HG03064 (cell line): ENCODE data around the gene KLHL13.
"Not testable (repeated sequence)": the region's sequence is repeated elsewhere in the genome, so short reads cannot be mapped to it uniquely, and the experiment has no call there.

ENCODE experiments used
- ATAC-seq: cut with Tn5 transposase; IDR thresholded peaks from one replicate; pipeline ENCODE4 v1.9.1; 2021; ENCODE audit warnings: low read depth; ENCODE audit not compliant: unreplicated experiment

KLHL13 gene

GRCh38 chrX:117995378-117995777, 121.2 kb downstream of the KLHL13 start:
- ATAC-seq = no peak

- ATAC-seq = no peak
These were observed 124.4 kb downstream of the KLHL13 start for GRCh38 chrX:117992192-117992723.

GRCh38 chrX:117990438-117990837, 126.2 kb downstream of the KLHL13 start:
- no peak for ATAC-seq

GRCh38 chrX:117989512-117989911, 127.1 kb downstream of the KLHL13 start:
- no peak for ATAC-seq

GRCh38 chrX:117987373-117987772, 129.2 kb downstream of the KLHL13 start:
- ATAC-seq = no peak

GRCh38 chrX:117985241-117985640, 131.4 kb downstream of the KLHL13 start:
- no peak for ATAC-seq

GRCh38 chrX:117982694-117983392, 133.8 kb downstream of the KLHL13 start:
- no peak for ATAC-seq

- ATAC-seq = no peak
These were observed 138.2 kb downstream of the KLHL13 start for GRCh38 chrX:117978402-117978801.

- no peak for ATAC-seq
These were observed 139.1 kb downstream of the KLHL13 start for GRCh38 chrX:117977526-117977925.

- ATAC-seq = no peak
These were observed 143.4 kb downstream of the KLHL13 start for GRCh38 chrX:117973110-117973807.

GRCh38 chrX:117972711-117973109, 143.9 kb downstream of the KLHL13 start:
- no peak for ATAC-seq

GRCh38 chrX:117969782-117970181, 146.8 kb downstream of the KLHL13 start:
- no peak for ATAC-seq

- ATAC-seq = no peak
These were observed 147.3 kb downstream of the KLHL13 start for GRCh38 chrX:117969328-117969727.

GRCh38 chrX:117959045-117959444, 157.6 kb downstream of the KLHL13 start:
- no peak for ATAC-seq

GRCh38 chrX:117957128-117957527, 159.5 kb downstream of the KLHL13 start:
- no peak for ATAC-seq

- not testable (repeated sequence) for ATAC-seq
These were observed 177.3 kb downstream of the KLHL13 start for GRCh38 chrX:117939296-117939695.

GRCh38 chrX:117936118-117936517, 180.5 kb downstream of the KLHL13 start:
- no peak for ATAC-seq

GRCh38 chrX:117930116-117930515, 186.5 kb downstream of the KLHL13 start:
- ATAC-seq = not testable (repeated sequence)

GRCh38 chrX:117919755-117920154, 196.9 kb downstream of the KLHL13 start:
- ATAC-seq = no peak

GRCh38 chrX:117910216-117910615, 206.4 kb downstream of the KLHL13 start:
- ATAC-seq = no peak

GRCh38 chrX:117898226-117898625, 218.4 kb downstream of the KLHL13 start:
- ATAC-seq = no peak

GRCh38 chrX:117895418-117895817, 221.2 kb downstream of the KLHL13 start:
- ATAC-seq = no peak
